GM12878 (cell line): Measurements from ENCODE around the gene DNAJC6. TPM values are rescaled to one million over a fixed set of nuclear protein-coding genes. Genes with fewer than 3 reads are reported as not detected.

Source experiments
- ATAC-seq: fragments of 200-7000 bp; cut with Tn5 transposase; 3 replicates; pipeline ENCODE4 v1.9.1; 2020; ENCODE audit warnings: mild to moderate bottlenecking, moderate library complexity
- BruUV-seq: library from RNA; stranded (reverse); fragments of 400-500 nt; replicated peaks from 2 replicates; lab custom pipeline; 2021; lab: Mats Ljungman, UMichigan
- CTCF ChIA-PET: fragments of 300-600 bp; sonication (Branson Sonifier 250); formaldehyde crosslinking; extraction: SDS; loops from one replicate; lab custom pipeline; 2021; ENCODE audit warnings: inconsistent platforms; lab: Yijun Ruan, JAX
- POLR2A ChIA-PET: fragments of 350-600 bp; formaldehyde crosslinking; extraction: SDS; loops from one replicate; lab custom pipeline; 2021; ENCODE audit warnings: inconsistent platforms; lab: Charles Lee
- RAD21 ChIA-PET: fragments of 300-600 bp; sonication (Branson Sonifier 250); formaldehyde crosslinking; loops from one replicate; lab custom pipeline; 2023; ENCODE audit warnings: antibody characterized with exemption; ENCODE audit not compliant: unreplicated experiment; lab: Charles Lee
- SMC1A ChIA-PET: fragments of 300-600 bp; sonication (Branson Sonifier 250); formaldehyde crosslinking; loops from one replicate; lab custom pipeline; 2023; ENCODE audit not compliant: unreplicated experiment, uncharacterized antibody; lab: Charles Lee
- DNase-seq: peaks from one replicate; pipeline ENCODE4 v3.0.0-alpha.2; 2011; ENCODE audit warnings: low read depth, low spot score
- FAIRE-seq: peaks from 3 replicates; lab custom pipeline; 2011; peaks lifted over from hg19 to GRCh38; lab: Jason Lieb, UNC
- H2AFZ ChIP-seq: 2 replicates; pipeline ENCODE4 v1.6.0; 2011; ENCODE audit warnings: low read depth, low read length, control low read depth; ENCODE audit not compliant: control insufficient read depth
- H3K27ac ChIP-seq: 2 replicates; pipeline ENCODE4 v1.5.1; 2011; ENCODE audit warnings: control low read depth; ENCODE audit not compliant: control insufficient read depth, insufficient read depth
- H3K27me3 ChIP-seq, 2 experiments: replicated peaks in 1 of 2; 2 replicates each; pipeline versions ENCODE4 v1.6.0 to v1.6.1; 2011; ENCODE audit warnings: low read length in 1 of 2; ENCODE audit not compliant: control insufficient read depth in 2 of 2, insufficient read depth in 2 of 2
- H3K36me3 ChIP-seq, 2 experiments: 2 replicates each; pipeline ENCODE4 v1.5.1; 2011; ENCODE audit warnings: low read length in 1 of 2; ENCODE audit not compliant: control insufficient read depth in 2 of 2, insufficient read depth in 2 of 2
- H3K4me1 ChIP-seq: 2 replicates; pipeline ENCODE4 v1.6.1; 2011; ENCODE audit warnings: mild to moderate bottlenecking, low read length, moderate library complexity, mixed read lengths; ENCODE audit not compliant: control insufficient read depth, insufficient read depth
- H3K4me2 ChIP-seq: 2 replicates; pipeline ENCODE4 v1.6.0; 2011; ENCODE audit warnings: control low read depth; ENCODE audit not compliant: control insufficient read depth, insufficient read depth
- H3K4me3 ChIP-seq: fragments of 200-600 bp; sonication (generic); 2 replicates; pipeline ENCODE4 v1.5.1; 2016
- H3K79me2 ChIP-seq: 2 replicates; pipeline ENCODE4 v1.6.0; 2011; ENCODE audit warnings: low read length; ENCODE audit not compliant: control insufficient read depth, insufficient read depth
- H3K9ac ChIP-seq: 2 replicates; pipeline ENCODE4 v1.8.0; 2011; ENCODE audit warnings: low read length, control low read depth, mixed read lengths; ENCODE audit not compliant: control insufficient read depth, insufficient read depth
- H3K9me3 ChIP-seq: replicated peaks from 3 replicates; pipeline ENCODE4 v1.5.1; 2011; ENCODE audit warnings: mild to moderate bottlenecking, low read length; ENCODE audit not compliant: control insufficient read depth, insufficient read depth
- H4K20me1 ChIP-seq: 2 replicates; pipeline ENCODE4 v1.6.0; 2011; ENCODE audit not compliant: control insufficient read depth, insufficient read depth
- BRCA1 ChIP-seq: IDR thresholded peaks from 2 replicates; pipeline ENCODE4 v1.6.1; 2011; ENCODE audit warnings: low read depth, low read length, improper control_type of control experiment
- CBX5 ChIP-seq: sonication (generic); IDR thresholded peaks from 2 replicates; pipeline ENCODE4 v1.6.1; 2016; ENCODE audit warnings: low read depth, moderate library complexity, mild to moderate bottlenecking, inconsistent platforms
- MAX ChIP-seq: IDR thresholded peaks from 2 replicates; pipeline ENCODE4 v1.6.1; 2012; ENCODE audit warnings: low read depth, low read length, improper control_type of control experiment
- NFXL1 ChIP-seq: fragments of 450-650 bp; IDR thresholded peaks from 2 replicates; pipeline ENCODE4 v1.6.1; 2017; ENCODE audit warnings: antibody characterized with exemption, mild to moderate bottlenecking, borderline replicate concordance
- POLR2A ChIP-seq: IDR thresholded peaks from 2 replicates; pipeline ENCODE4 v1.6.1; 2011; ENCODE audit warnings: low read depth, mild to moderate bottlenecking, low read length
- POU2F2 ChIP-seq: IDR thresholded peaks from 3 replicates; pipeline ENCODE4 v1.6.1; 2011; ENCODE audit warnings: low read depth, mild to moderate bottlenecking, low read length, borderline replicate concordance
- RBBP5 ChIP-seq: fragments of 200-600 bp; sonication (generic); conservative IDR thresholded peaks from 2 replicates; pipeline ENCODE4 v1.6.1; 2016
- RCOR1 ChIP-seq: conservative IDR thresholded peaks from 2 replicates; pipeline ENCODE4 v1.6.1; 2012; ENCODE audit warnings: low read depth, low read length, improper control_type of control experiment
- SIN3A ChIP-seq: IDR thresholded peaks from 2 replicates; pipeline ENCODE4 v1.6.1; 2012; ENCODE audit warnings: low read depth, low read length, improper control_type of control experiment
- WRNIP1 ChIP-seq: IDR thresholded peaks from 2 replicates; pipeline ENCODE4 v1.6.1; 2011; ENCODE audit warnings: low read depth, low read length, improper control_type of control experiment, borderline replicate concordance
- ZNF217 ChIP-seq: fragments of 450-650 bp; IDR thresholded peaks from 2 replicates; pipeline ENCODE4 v1.6.1; 2017; ENCODE audit warnings: antibody characterized with exemption, mild to moderate bottlenecking
- WGBS: methylation state at CpG from one replicate; pipeline ENCODE4 v1.1.6; 2016; ENCODE audit warnings: low lambda C conversion rate; ENCODE audit not compliant: insufficient replicate concordance, insufficient coverage; ENCODE audit errors: missing lambda C conversion rate; 5-methylcytosine and 5-hydroxymethylcytosine counted together
- in situ Hi-C: fragments of 300-500 bp; cut with MboI; formaldehyde crosslinking; loops from 9 replicates; pipeline ENCODE4 v1.14.3; 2018; ENCODE audit warnings: mixed read lengths
- intact Hi-C: fragments of 100-400 bp; cut with micrococcal nuclease; formaldehyde crosslinking; loops from one replicate; pipeline ENCODE4 v1.14.2; 2022; ENCODE audit not compliant: unreplicated experiment
- polyA plus RNA-seq, 11 experiments: library from polyadenylated mRNA; depleted of rRNA in 4 of 11; unstranded in 6 of 11; stranded (reverse) in 5 of 11; fragments of >200 nt; fragmentation: Nextera tagmentation in 4 of 11; fragmentation: Illumina TruSeq in 1 of 11; extraction: Ambion mirVana in 4 of 11; extraction: Trizol in 1 of 11; gene quantifications; 1 replicate in 1 of 11; 2 replicates in 10 of 11; pipeline versions ENCODE4 v1.2.1 to v1.2.3, GENCODE V29; 2011 to 2016; ENCODE audit warnings: inconsistent platforms in 2 of 11, missing spikeins in 2 of 11, low read depth in 1 of 11
- total RNA-seq, 4 experiments: library from RNA; depleted of rRNA in 3 of 4; stranded (reverse); fragments of >200 nt in 3 of 4; fragmentation: Illumina TruSeq in 1 of 4; extraction: Trizol in 1 of 4; gene quantifications; 2 replicates each; pipeline versions ENCODE4 v1.2.1 to v1.2.3, GENCODE V29; 2013 to 2021
- TF ChIP-seq, protein P1 (sequence below): fragments of 450-650 bp; IDR thresholded peaks from 2 replicates; pipeline ENCODE4 v1.6.1; 2017; ENCODE audit warnings: mild to moderate bottlenecking, moderate library complexity
- TF ChIP-seq, protein P2 (sequence below): IDR thresholded peaks from 2 replicates; pipeline ENCODE4 v1.6.1; 2012; ENCODE audit warnings: improper control_type of control experiment, low read depth, low read length; ENCODE audit not compliant: insufficient replicate concordance
- TF ChIP-seq, protein P3 (sequence below), 3 experiments: IDR thresholded peaks in 2 of 3; conservative IDR thresholded peaks in 1 of 3; 2 replicates each; pipeline ENCODE4 v1.5.1; 2011; ENCODE audit warnings: low read depth in 3 of 3, low read length in 3 of 3, mild to moderate bottlenecking in 3 of 3, control low read depth in 2 of 3, moderate library complexity in 2 of 3, inconsistent platforms in 1 of 3, mixed read lengths in 1 of 3; ENCODE audit not compliant: control insufficient read depth in 2 of 3, insufficient read depth in 1 of 3; ENCODE audit errors: extremely low read depth in 1 of 3

The DNAJC6 gene
- total and polyA plus RNA-seq, 10 of the 15 experiments (the other 5 are each of a cell fraction or from before 2014, with no cell fraction given): 0.08 to 4.3 (median 2.7) TPM

DNA sequence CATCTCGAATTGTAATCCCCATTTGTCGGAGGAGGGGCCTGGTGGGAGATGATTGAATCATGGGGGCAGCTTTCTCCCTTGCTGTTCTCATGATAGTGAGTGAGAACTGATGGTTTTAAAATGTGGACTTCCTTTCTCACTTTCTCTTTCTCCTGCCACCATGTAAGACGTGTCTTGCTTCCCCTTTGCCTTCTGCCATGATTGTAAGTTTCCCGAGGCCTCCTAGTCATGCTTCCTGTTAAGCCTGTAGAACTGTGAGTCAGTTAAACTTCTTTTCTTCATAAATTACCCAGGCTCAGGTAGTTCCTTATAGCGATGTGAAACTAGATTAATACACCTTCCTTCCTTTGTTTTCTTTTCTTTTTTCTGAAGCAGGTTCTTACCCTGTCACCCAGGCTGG is 13.9 kb downstream of the DNAJC6 start:
- Histone ChIP-seq H4K20me1 (no peaks in the 10 kb centered on the region), H3K4me2 (no peak overlapping the region), H3K27me3 (no peaks in the 10 kb centered on the region), H3K4me1 (no peaks in the 10 kb centered on the region), H3K9me3 (no peaks in the 10 kb centered on the region; the same call in 1 of the 3 replicates), H3K9ac (no peak overlapping the region), H3K79me2 (no peaks in the 10 kb centered on the region), H3K36me3 (no peaks in the 10 kb centered on the region), H3K4me3 (no peak overlapping the region), H3K27ac (no peak overlapping the region), H2AFZ (no peak overlapping the region)
- WGBS: 49% methylated on average over 5 of the region's 5 CpGs
- CTCF ChIA-PET: no interaction called here
- in situ Hi-C loops: no loop called here
- TF ChIP-seq BRCA1 (no peak), RCOR1 (no peak), SIN3A (no peak), RBBP5 (no peak), ZNF217 (no peak), WRNIP1 (no peak), NFXL1 (no peak), POU2F2 (no peak), CBX5 (no peak), POLR2A (no peak), MAX (no peak)
- TF ChIP-seq, protein P1, sequence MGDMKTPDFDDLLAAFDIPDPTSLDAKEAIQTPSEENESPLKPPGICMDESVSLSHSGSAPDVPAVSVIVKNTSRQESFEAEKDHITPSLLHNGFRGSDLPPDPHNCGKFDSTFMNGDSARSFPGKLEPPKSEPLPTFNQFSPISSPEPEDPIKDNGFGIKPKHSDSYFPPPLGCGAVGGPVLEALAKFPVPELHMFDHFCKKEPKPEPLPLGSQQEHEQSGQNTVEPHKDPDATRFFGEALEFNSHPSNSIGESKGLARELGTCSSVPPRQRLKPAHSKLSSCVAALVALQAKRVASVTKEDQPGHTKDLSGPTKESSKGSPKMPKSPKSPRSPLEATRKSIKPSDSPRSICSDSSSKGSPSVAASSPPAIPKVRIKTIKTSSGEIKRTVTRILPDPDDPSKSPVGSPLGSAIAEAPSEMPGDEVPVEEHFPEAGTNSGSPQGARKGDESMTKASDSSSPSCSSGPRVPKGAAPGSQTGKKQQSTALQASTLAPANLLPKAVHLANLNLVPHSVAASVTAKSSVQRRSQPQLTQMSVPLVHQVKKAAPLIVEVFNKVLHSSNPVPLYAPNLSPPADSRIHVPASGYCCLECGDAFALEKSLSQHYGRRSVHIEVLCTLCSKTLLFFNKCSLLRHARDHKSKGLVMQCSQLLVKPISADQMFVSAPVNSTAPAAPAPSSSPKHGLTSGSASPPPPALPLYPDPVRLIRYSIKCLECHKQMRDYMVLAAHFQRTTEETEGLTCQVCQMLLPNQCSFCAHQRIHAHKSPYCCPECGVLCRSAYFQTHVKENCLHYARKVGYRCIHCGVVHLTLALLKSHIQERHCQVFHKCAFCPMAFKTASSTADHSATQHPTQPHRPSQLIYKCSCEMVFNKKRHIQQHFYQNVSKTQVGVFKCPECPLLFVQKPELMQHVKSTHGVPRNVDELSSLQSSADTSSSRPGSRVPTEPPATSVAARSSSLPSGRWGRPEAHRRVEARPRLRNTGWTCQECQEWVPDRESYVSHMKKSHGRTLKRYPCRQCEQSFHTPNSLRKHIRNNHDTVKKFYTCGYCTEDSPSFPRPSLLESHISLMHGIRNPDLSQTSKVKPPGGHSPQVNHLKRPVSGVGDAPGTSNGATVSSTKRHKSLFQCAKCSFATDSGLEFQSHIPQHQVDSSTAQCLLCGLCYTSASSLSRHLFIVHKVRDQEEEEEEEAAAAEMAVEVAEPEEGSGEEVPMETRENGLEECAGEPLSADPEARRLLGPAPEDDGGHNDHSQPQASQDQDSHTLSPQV: no peak
- TF ChIP-seq, protein P2, sequence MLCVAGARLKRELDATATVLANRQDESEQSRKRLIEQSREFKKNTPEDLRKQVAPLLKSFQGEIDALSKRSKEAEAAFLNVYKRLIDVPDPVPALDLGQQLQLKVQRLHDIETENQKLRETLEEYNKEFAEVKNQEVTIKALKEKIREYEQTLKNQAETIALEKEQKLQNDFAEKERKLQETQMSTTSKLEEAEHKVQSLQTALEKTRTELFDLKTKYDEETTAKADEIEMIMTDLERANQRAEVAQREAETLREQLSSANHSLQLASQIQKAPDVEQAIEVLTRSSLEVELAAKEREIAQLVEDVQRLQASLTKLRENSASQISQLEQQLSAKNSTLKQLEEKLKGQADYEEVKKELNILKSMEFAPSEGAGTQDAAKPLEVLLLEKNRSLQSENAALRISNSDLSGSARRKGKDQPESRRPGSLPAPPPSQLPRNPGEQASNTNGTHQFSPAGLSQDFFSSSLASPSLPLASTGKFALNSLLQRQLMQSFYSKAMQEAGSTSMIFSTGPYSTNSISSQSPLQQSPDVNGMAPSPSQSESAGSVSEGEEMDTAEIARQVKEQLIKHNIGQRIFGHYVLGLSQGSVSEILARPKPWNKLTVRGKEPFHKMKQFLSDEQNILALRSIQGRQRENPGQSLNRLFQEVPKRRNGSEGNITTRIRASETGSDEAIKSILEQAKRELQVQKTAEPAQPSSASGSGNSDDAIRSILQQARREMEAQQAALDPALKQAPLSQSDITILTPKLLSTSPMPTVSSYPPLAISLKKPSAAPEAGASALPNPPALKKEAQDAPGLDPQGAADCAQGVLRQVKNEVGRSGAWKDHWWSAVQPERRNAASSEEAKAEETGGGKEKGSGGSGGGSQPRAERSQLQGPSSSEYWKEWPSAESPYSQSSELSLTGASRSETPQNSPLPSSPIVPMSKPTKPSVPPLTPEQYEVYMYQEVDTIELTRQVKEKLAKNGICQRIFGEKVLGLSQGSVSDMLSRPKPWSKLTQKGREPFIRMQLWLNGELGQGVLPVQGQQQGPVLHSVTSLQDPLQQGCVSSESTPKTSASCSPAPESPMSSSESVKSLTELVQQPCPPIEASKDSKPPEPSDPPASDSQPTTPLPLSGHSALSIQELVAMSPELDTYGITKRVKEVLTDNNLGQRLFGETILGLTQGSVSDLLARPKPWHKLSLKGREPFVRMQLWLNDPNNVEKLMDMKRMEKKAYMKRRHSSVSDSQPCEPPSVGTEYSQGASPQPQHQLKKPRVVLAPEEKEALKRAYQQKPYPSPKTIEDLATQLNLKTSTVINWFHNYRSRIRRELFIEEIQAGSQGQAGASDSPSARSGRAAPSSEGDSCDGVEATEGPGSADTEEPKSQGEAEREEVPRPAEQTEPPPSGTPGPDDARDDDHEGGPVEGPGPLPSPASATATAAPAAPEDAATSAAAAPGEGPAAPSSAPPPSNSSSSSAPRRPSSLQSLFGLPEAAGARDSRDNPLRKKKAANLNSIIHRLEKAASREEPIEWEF: no peak
- TF ChIP-seq, protein P3, sequence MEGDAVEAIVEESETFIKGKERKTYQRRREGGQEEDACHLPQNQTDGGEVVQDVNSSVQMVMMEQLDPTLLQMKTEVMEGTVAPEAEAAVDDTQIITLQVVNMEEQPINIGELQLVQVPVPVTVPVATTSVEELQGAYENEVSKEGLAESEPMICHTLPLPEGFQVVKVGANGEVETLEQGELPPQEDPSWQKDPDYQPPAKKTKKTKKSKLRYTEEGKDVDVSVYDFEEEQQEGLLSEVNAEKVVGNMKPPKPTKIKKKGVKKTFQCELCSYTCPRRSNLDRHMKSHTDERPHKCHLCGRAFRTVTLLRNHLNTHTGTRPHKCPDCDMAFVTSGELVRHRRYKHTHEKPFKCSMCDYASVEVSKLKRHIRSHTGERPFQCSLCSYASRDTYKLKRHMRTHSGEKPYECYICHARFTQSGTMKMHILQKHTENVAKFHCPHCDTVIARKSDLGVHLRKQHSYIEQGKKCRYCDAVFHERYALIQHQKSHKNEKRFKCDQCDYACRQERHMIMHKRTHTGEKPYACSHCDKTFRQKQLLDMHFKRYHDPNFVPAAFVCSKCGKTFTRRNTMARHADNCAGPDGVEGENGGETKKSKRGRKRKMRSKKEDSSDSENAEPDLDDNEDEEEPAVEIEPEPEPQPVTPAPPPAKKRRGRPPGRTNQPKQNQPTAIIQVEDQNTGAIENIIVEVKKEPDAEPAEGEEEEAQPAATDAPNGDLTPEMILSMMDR (IDR thresholded peaks at IDR 0.05 in 2 of 3, conservative IDR thresholded peaks at IDR 0.05 in 1 of 3; ENCODE audit: control insufficient read depth in 2 of 3, extremely low read depth in 1 of 3, insufficient read depth in 1 of 3, low read depth in 3 of 3, low read length in 3 of 3): no peak
- no TSS peak for BruUV-seq
- POLR2A ChIA-PET: no interaction called here
- no peak for ATAC-seq
- RAD21 ChIA-PET: no interaction called here
- intact Hi-C loops: no loop called here
- no peak for FAIRE-seq
- SMC1A ChIA-PET: no interaction called here
- DNase-seq: no peak
